GM18951 (cell line): ENCODE data around the gene C1orf35.

ENCODE experiments used
- POLR2A ChIP-seq: IDR thresholded peaks from 4 replicates; pipeline ENCODE4 v1.6.1; 2011; ENCODE audit warnings: mild to moderate bottlenecking; ENCODE audit not compliant: insufficient read length, insufficient read depth; ENCODE audit errors: extremely low read depth
- in situ Hi-C: fragments of 300-500 bp; cut with MboI; formaldehyde crosslinking; loops from one replicate; pipeline ENCODE4 v1.12.0; 2022; ENCODE audit warnings: low sequenced_read_pairs, mixed read lengths, inconsistent platforms; ENCODE audit not compliant: unreplicated experiment

C1orf35 gene

GRCh38 chr1:228100822-228101613 lies 2.1 kb downstream of the C1orf35 start:
- no peak for TF ChIP-seq POLR2A
- in situ Hi-C loops: no loop called here

GRCh38 chr1:228099331-228099732 lies 3.8 kb downstream of the C1orf35 start:
- TF ChIP-seq POLR2A: no peak
- in situ Hi-C loops: no loop called here

- in situ Hi-C loops: no loop called here
- no peak for TF ChIP-seq POLR2A
These were observed 4.7 kb downstream of the C1orf35 start for GRCh38 chr1:228098323-228098931.

- no peak for TF ChIP-seq POLR2A
- in situ Hi-C loops: no loop called here
These were observed 5.6 kb downstream of the C1orf35 start for GRCh38 chr1:228097333-228098081.

GRCh38 chr1:228096416-228097332 lies 6.5 kb downstream of the C1orf35 start:
- TF ChIP-seq POLR2A: peak; percentile 25
- in situ Hi-C loops: no loop called here

- no peak for TF ChIP-seq POLR2A
- in situ Hi-C loops: no loop called here
These were observed 7.2 kb downstream of the C1orf35 start for GRCh38 chr1:228095938-228096337.

GRCh38 chr1:228095161-228095560 lies 8.0 kb downstream of the C1orf35 start:
- no peak for TF ChIP-seq POLR2A
- in situ Hi-C loops: no loop called here

GRCh38 chr1:228094432-228095016 lies 8.6 kb downstream of the C1orf35 start:
- TF ChIP-seq POLR2A: no peak
- in situ Hi-C loops: no loop called here

- no peak for TF ChIP-seq POLR2A
- in situ Hi-C loops: no loop called here
These were observed 9.8 kb downstream of the C1orf35 start for GRCh38 chr1:228093050-228093906.

GRCh38 chr1:228092342-228093049 lies 10.6 kb downstream of the C1orf35 start:
- in situ Hi-C loops: no loop called here
- no peak for TF ChIP-seq POLR2A

- no peak for TF ChIP-seq POLR2A
- in situ Hi-C loops: no loop called here
These were observed 12.0 kb downstream of the C1orf35 start for GRCh38 chr1:228091084-228091483.

- in situ Hi-C loops: no loop called here
- no peak for TF ChIP-seq POLR2A
These were observed 12.5 kb downstream of the C1orf35 start for GRCh38 chr1:228090613-228091081.
